Gastroesophageal sphincter (tissue), 3 donors: ENCODE measurements around the gene OTP.

Source experiments
- CTCF ChIP-seq, 4 experiments: fragments of 200-600 bp in 2 of 4; fragments of 450-650 bp in 2 of 4; sonication (generic) in 1 of 4; IDR thresholded peaks; one replicate each; pipeline ENCODE4 v1.5.1; 2017 to 2019; ENCODE audit warnings: antibody characterized with exemption in 4 of 4, mild to moderate bottlenecking in 2 of 4, moderate library complexity in 2 of 4
- EP300 ChIP-seq: sonication (generic); formaldehyde crosslinking; IDR thresholded peaks from one replicate; pipeline ENCODE4 v1.6.1; 2017; ENCODE audit warnings: antibody characterized with exemption, mild to moderate bottlenecking

GRCh38 chr5:77641963-77642737 lies 3.6 kb upstream of the OTP start:
- no peak for TF ChIP-seq CTCF (IDR thresholded peaks at IDR 0.05)
- no peak for TF ChIP-seq EP300
